Neural cell (in vitro differentiated cells): Measurements from ENCODE around the gene MAP3K1. TPM values are rescaled to one million over a fixed set of nuclear protein-coding genes. Genes with fewer than 3 reads are reported as not detected.

Source experiments
- H2AFZ ChIP-seq: fragments of 200-600, 300-800 bp; sonication (generic), shearing (Covaris generic); 2 replicates; pipeline ENCODE4 v1.6.0; 2014; ENCODE audit warnings: low read depth, mild to moderate bottlenecking, antibody characterized with exemption, low read length, moderate library complexity
- H3F3A ChIP-seq: fragments of 200-600 bp; shearing (Covaris generic); 2 replicates; pipeline ENCODE4 v1.6.1; 2016; ENCODE audit warnings: mild to moderate bottlenecking, moderate library complexity, mixed read lengths, antibody characterized with exemption, low read length; ENCODE audit not compliant: insufficient read depth, poor library complexity, severe bottlenecking
- H3K27ac ChIP-seq: fragments of 200-600, 300-800 bp; sonication (generic), shearing (Covaris generic); 2 replicates; pipeline ENCODE4 v1.5.1; 2014; ENCODE audit warnings: mild to moderate bottlenecking, low read length, moderate library complexity
- H3K27me3 ChIP-seq: fragments of 300-800, 200-600 bp; sonication (generic), shearing (Covaris generic); 2 replicates; pipeline ENCODE4 v1.6.0; 2014; ENCODE audit warnings: mild to moderate bottlenecking, low read depth, low read length, moderate library complexity; ENCODE audit not compliant: insufficient read depth
- H3K36me3 ChIP-seq: fragments of 300-800, 200-600 bp; sonication (generic), shearing (Covaris generic); 2 replicates; pipeline ENCODE4 v1.5.1; 2014; ENCODE audit warnings: mild to moderate bottlenecking, antibody characterized with exemption, low read length, moderate library complexity; ENCODE audit not compliant: insufficient read depth
- H3K4me2 ChIP-seq: fragments of 300-800, 200-600 bp; sonication (generic), shearing (Covaris generic); 2 replicates; pipeline ENCODE4 v1.6.0; 2014; ENCODE audit warnings: mild to moderate bottlenecking, low read length
- H3K4me3 ChIP-seq: fragments of 300-800, 200-600 bp; sonication (generic), shearing (Covaris generic); 2 replicates; pipeline ENCODE4 v1.5.1; 2014; ENCODE audit warnings: mild to moderate bottlenecking, low read length, moderate library complexity
- H3K79me2 ChIP-seq: fragments of 200-600 bp; shearing (Covaris generic); replicated peaks from 2 replicates; pipeline ENCODE4 v1.6.0; 2014; ENCODE audit warnings: mild to moderate bottlenecking, low read length, moderate library complexity; ENCODE audit not compliant: insufficient read depth
- H3K9ac ChIP-seq: fragments of 300-800, 200-600 bp; sonication (generic), shearing (Covaris generic); 2 replicates; pipeline ENCODE4 v1.6.1; 2016; ENCODE audit warnings: mild to moderate bottlenecking, low read length, mixed read lengths
- H3K9me2 ChIP-seq: fragments of 200-600 bp; shearing (Covaris generic); 2 replicates; pipeline ENCODE4 v1.6.1; 2016; ENCODE audit warnings: mild to moderate bottlenecking, low read length, mixed read lengths; ENCODE audit not compliant: insufficient read depth
- H3K9me3 ChIP-seq: fragments of 200-600, 300-800 bp; sonication (generic), shearing (Covaris generic); 2 replicates; pipeline ENCODE4 v1.6.1; 2016; ENCODE audit warnings: mild to moderate bottlenecking, mixed run types, low read length, moderate library complexity, mixed read lengths
- H4K20me1 ChIP-seq: fragments of 200-600 bp; shearing (Covaris generic); 2 replicates; pipeline ENCODE4 v1.6.1; 2016; ENCODE audit warnings: mild to moderate bottlenecking, mixed run types; ENCODE audit not compliant: insufficient read depth
- EP300 ChIP-seq: fragments of 450-650 bp; conservative IDR thresholded peaks from 2 replicates; pipeline ENCODE4 v1.6.1; 2014; ENCODE audit warnings: antibody characterized with exemption, mild to moderate bottlenecking, moderate library complexity; ENCODE audit not compliant: poor library complexity, severe bottlenecking
- EZH2 ChIP-seq: fragments of 200-600, 300-800 bp; shearing (Covaris generic), sonication (generic); IDR thresholded peaks from 2 replicates; pipeline ENCODE4 v1.6.1; 2014; ENCODE audit warnings: antibody characterized with exemption, low read length, borderline replicate concordance, mild to moderate bottlenecking; ENCODE audit not compliant: insufficient read depth, poor library complexity, severe bottlenecking
- MXI1 ChIP-seq: fragments of 450-650 bp; conservative IDR thresholded peaks from 2 replicates; pipeline ENCODE4 v1.6.1; 2014; ENCODE audit warnings: antibody characterized with exemption, mild to moderate bottlenecking; ENCODE audit not compliant: poor library complexity, severe bottlenecking
- POLR2AphosphoS5 ChIP-seq: IDR thresholded peaks from 2 replicates; pipeline ENCODE4 v1.6.1; 2012
- RAD21 ChIP-seq: fragments of 450-650 bp; conservative IDR thresholded peaks from 2 replicates; pipeline ENCODE4 v1.6.1; 2014; ENCODE audit warnings: antibody characterized with exemption, mild to moderate bottlenecking, moderate library complexity
- REST ChIP-seq: IDR thresholded peaks from 2 replicates; pipeline ENCODE4 v1.6.1; 2012; ENCODE audit warnings: borderline replicate concordance
- SMC3 ChIP-seq: fragments of 450-650 bp; conservative IDR thresholded peaks from 2 replicates; pipeline ENCODE4 v1.6.1; 2014; ENCODE audit warnings: antibody characterized with exemption, mild to moderate bottlenecking, moderate library complexity; ENCODE audit not compliant: poor library complexity
- TAF1 ChIP-seq: IDR thresholded peaks from 2 replicates; pipeline ENCODE4 v1.6.1; 2012; ENCODE audit warnings: low read depth
- polyA plus RNA-seq: library from polyadenylated mRNA; depleted of rRNA; stranded (reverse); fragments of >200 nt; gene quantifications from 2 replicates; pipeline ENCODE4 v1.2.3, GENCODE V29; 2014
- TF ChIP-seq, protein P1 (sequence below): fragments of 450-650 bp; IDR thresholded peaks from 2 replicates; pipeline ENCODE4 v1.5.1; 2014; ENCODE audit warnings: antibody characterized with exemption, mild to moderate bottlenecking, moderate library complexity; ENCODE audit not compliant: poor library complexity, severe bottlenecking

MAP3K1 gene
- polyA plus RNA-seq, 1 donor from 2014 or later: 26.4 TPM

- Histone ChIP-seq H3K27ac (no peak overlapping the region), H3K4me2 (no peak overlapping the region), H3F3A (no peaks in the 10 kb centered on the region), H3K9me3 (no peaks in the 10 kb centered on the region), H3K27me3 (no peaks in the 10 kb centered on the region), H2AFZ (no peak overlapping the region), H3K9me2 (no peaks in the 10 kb centered on the region), H3K36me3 (no peaks in the 10 kb centered on the region), H3K9ac (no peak overlapping the region), H3K79me2 (peaks cover 26% of the 10 kb centered on the region), H3K4me3 (no peak overlapping the region), H4K20me1 (no peaks in the 10 kb centered on the region)
- TF ChIP-seq TAF1 (no peak), RAD21 (no peak), SMC3 (no peak), MXI1 (no peak), REST (no peak), EP300 (no peak), EZH2 (no peak), POLR2AphosphoS5 (no peak)
- TF ChIP-seq, protein P1, sequence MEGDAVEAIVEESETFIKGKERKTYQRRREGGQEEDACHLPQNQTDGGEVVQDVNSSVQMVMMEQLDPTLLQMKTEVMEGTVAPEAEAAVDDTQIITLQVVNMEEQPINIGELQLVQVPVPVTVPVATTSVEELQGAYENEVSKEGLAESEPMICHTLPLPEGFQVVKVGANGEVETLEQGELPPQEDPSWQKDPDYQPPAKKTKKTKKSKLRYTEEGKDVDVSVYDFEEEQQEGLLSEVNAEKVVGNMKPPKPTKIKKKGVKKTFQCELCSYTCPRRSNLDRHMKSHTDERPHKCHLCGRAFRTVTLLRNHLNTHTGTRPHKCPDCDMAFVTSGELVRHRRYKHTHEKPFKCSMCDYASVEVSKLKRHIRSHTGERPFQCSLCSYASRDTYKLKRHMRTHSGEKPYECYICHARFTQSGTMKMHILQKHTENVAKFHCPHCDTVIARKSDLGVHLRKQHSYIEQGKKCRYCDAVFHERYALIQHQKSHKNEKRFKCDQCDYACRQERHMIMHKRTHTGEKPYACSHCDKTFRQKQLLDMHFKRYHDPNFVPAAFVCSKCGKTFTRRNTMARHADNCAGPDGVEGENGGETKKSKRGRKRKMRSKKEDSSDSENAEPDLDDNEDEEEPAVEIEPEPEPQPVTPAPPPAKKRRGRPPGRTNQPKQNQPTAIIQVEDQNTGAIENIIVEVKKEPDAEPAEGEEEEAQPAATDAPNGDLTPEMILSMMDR: no peak
Measured at GRCh38 chr5:56840597-56840996, 25.2 kb downstream of the MAP3K1 start.

DNA sequence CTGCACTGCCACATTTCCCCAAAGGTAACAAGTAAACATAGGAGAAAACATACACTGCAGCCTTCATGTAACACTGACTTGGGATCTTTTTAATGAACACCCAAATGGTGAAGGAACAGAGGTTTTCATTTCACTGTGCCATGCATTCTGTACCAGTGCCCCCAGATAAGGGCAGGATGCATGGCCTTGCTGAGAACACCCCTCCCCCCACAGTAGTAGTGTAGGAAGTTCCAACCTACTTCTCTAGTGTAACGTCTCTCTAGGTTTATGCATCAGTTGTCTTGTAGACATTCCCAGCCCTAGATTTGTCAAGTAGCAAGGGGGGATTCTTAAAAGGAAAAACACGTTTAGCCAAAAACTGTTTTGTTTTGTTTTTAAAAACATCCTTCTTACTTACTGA lies 29.9 kb downstream of the MAP3K1 start:
- H2AFZ ChIP-seq: no peak overlapping the region
- no peak overlapping the region for H3K27ac ChIP-seq
- TF ChIP-seq EP300 (no peak), SMC3 (no peak), EZH2 (no peak), REST (no peak), TAF1 (no peak), POLR2AphosphoS5 (no peak), MXI1 (no peak), RAD21 (no peak)
- TF ChIP-seq, protein P1: no peak
- no peak overlapping the region for H3K9ac ChIP-seq
- peaks cover 26% of the 10 kb centered on the region for H3K79me2 ChIP-seq
- H3K36me3 ChIP-seq: no peaks in the 10 kb centered on the region
- no peak overlapping the region for H3K4me3 ChIP-seq
- no peaks in the 10 kb centered on the region for H3K9me2 ChIP-seq
- H3F3A ChIP-seq: no peaks in the 10 kb centered on the region
- H3K4me2 ChIP-seq: no peak overlapping the region
- no peaks in the 10 kb centered on the region for H3K27me3 ChIP-seq
- H4K20me1 ChIP-seq: no peaks in the 10 kb centered on the region
- no peaks in the 10 kb centered on the region for H3K9me3 ChIP-seq
